Stomach smooth muscle (tissue), 2 donors: ENCODE data around the gene ATOSA.

ENCODE experiments used
- H3K27ac ChIP-seq: one replicate; pipeline ENCODE4 v1.7.0; 2013; ENCODE audit warnings: mild to moderate bottlenecking, low read length, inconsistent platforms
- H3K27me3 ChIP-seq, 2 donors: one replicate each; pipeline ENCODE4 v1.7.0; 2013; ENCODE audit warnings: low read length in 2 of 2; ENCODE audit not compliant: insufficient read depth in 2 of 2, control insufficient read depth in 1 of 2
- H3K36me3 ChIP-seq, 2 donors: one replicate each; pipeline ENCODE4 v1.7.0; 2013; ENCODE audit warnings: low read length in 2 of 2; ENCODE audit not compliant: control insufficient read depth in 2 of 2, insufficient read depth in 2 of 2
- H3K4me1 ChIP-seq: one replicate; pipeline ENCODE4 v1.7.0; 2013; ENCODE audit warnings: low read length; ENCODE audit not compliant: control insufficient read depth, insufficient read depth
- H3K4me3 ChIP-seq, 2 donors: one replicate each; pipeline ENCODE4 v1.7.0; 2013; ENCODE audit warnings: low read length in 2 of 2
- H3K9ac ChIP-seq, 2 donors: one replicate each; pipeline ENCODE4 v1.7.0; 2013; ENCODE audit warnings: low read length in 2 of 2, mild to moderate bottlenecking in 1 of 2
- H3K9me3 ChIP-seq, 2 donors: one replicate each; pipeline ENCODE4 v1.7.0; 2013; ENCODE audit warnings: low read length in 2 of 2; ENCODE audit not compliant: control insufficient read depth in 2 of 2
- donor health status: healthy.
- donor health status: Pancreatic carcinoma.

ATOSA gene

GRCh38 chr15:52672661-52673060 lies 6.5 kb downstream of the ATOSA start:
- no peak overlapping the region for H3K4me3 ChIP-seq
- H3K9me3 ChIP-seq: no peaks in the 10 kb centered on the region
- H3K4me1 ChIP-seq: no peaks in the 10 kb centered on the region
- H3K9ac ChIP-seq: no peak overlapping the region
- H3K36me3 ChIP-seq: peaks cover 13 to 22% of the 10 kb centered on the region in 2 donors
- no peak overlapping the region for H3K27ac ChIP-seq
- H3K27me3 ChIP-seq: no peaks in the 10 kb centered on the region

- no peaks in the 10 kb centered on the region for H3K27me3 ChIP-seq
- H3K4me3 ChIP-seq: no peak overlapping the region
- H3K9ac ChIP-seq: no peak overlapping the region
- H3K27ac ChIP-seq: no peak overlapping the region
- no peaks in the 10 kb centered on the region for H3K4me1 ChIP-seq
- peaks cover 17 to 34% of the 10 kb centered on the region in 2 donors for H3K36me3 ChIP-seq
- H3K9me3 ChIP-seq: no peaks in the 10 kb centered on the region
Measured at GRCh38 chr15:52670087-52670486, 9.1 kb downstream of the ATOSA start.

- H3K36me3 ChIP-seq: peaks cover 23 to 38% of the 10 kb centered on the region in 2 donors
- no peak overlapping the region for H3K27ac ChIP-seq
- no peak overlapping the region for H3K4me3 ChIP-seq
- H3K9me3 ChIP-seq: no peaks in the 10 kb centered on the region
- H3K4me1 ChIP-seq: no peaks in the 10 kb centered on the region
- no peak overlapping the region for H3K9ac ChIP-seq
- no peaks in the 10 kb centered on the region for H3K27me3 ChIP-seq
Measured at GRCh38 chr15:52668133-52668532, 11.1 kb downstream of the ATOSA start.

GRCh38 chr15:52667597-52667996 lies 11.6 kb downstream of the ATOSA start:
- no peaks in the 10 kb centered on the region for H3K27me3 ChIP-seq
- no peaks in the 10 kb centered on the region for H3K4me1 ChIP-seq
- no peak overlapping the region for H3K4me3 ChIP-seq
- H3K9me3 ChIP-seq: no peaks in the 10 kb centered on the region
- H3K27ac ChIP-seq: no peak overlapping the region
- peaks cover 21 to 38% of the 10 kb centered on the region in 2 donors for H3K36me3 ChIP-seq
- H3K9ac ChIP-seq: no peak overlapping the region

GRCh38 chr15:52663536-52664294 lies 15.5 kb downstream of the ATOSA start:
- peaks cover 13 to 31% of the 10 kb centered on the region in 2 donors for H3K36me3 ChIP-seq
- H3K9me3 ChIP-seq: no peaks in the 10 kb centered on the region
- no peaks in the 10 kb centered on the region for H3K27me3 ChIP-seq
- H3K4me3 ChIP-seq: no peak overlapping the region
- no peaks in the 10 kb centered on the region for H3K4me1 ChIP-seq
- no peak overlapping the region for H3K27ac ChIP-seq
- H3K9ac ChIP-seq: no peak overlapping the region

GRCh38 chr15:52661909-52662308 lies 17.3 kb downstream of the ATOSA start:
- Histone ChIP-seq H3K4me3 (no peak overlapping the region), H3K27me3 (no peaks in the 10 kb centered on the region), H3K27ac (no peak overlapping the region), H3K9me3 (no peaks in the 10 kb centered on the region), H3K9ac (no peak overlapping the region), H3K36me3 (peaks cover 11 to 22% of the 10 kb centered on the region in 2 donors), H3K4me1 (peaks cover 5% of the 10 kb centered on the region)

- H3K9ac ChIP-seq: no peak overlapping the region
- no peaks in the 10 kb centered on the region for H3K27me3 ChIP-seq
- no peak overlapping the region for H3K4me3 ChIP-seq
- no peaks in the 10 kb centered on the region for H3K9me3 ChIP-seq
- no peak overlapping the region for H3K27ac ChIP-seq
- peaks cover 7% of the 10 kb centered on the region for H3K4me1 ChIP-seq
- peaks cover 9 to 14% of the 10 kb centered on the region in 2 donors for H3K36me3 ChIP-seq
Measured at GRCh38 chr15:52660192-52660591, 19.0 kb downstream of the ATOSA start.

GRCh38 chr15:52658955-52659354 lies 20.2 kb downstream of the ATOSA start:
- H3K9ac ChIP-seq: no peak overlapping the region
- no peak overlapping the region for H3K4me3 ChIP-seq
- H3K36me3 ChIP-seq: peaks cover 3 to 10% of the 10 kb centered on the region in 2 donors
- H3K9me3 ChIP-seq: no peaks in the 10 kb centered on the region
- H3K27ac ChIP-seq: no peak overlapping the region
- H3K27me3 ChIP-seq: no peaks in the 10 kb centered on the region
- peaks cover 7% of the 10 kb centered on the region for H3K4me1 ChIP-seq

GRCh38 chr15:52657338-52657737 lies 21.9 kb downstream of the ATOSA start:
- H3K9me3 ChIP-seq: no peaks in the 10 kb centered on the region
- H3K4me3 ChIP-seq: no peak overlapping the region
- H3K4me1 ChIP-seq: peaks cover 18% of the 10 kb centered on the region
- H3K27me3 ChIP-seq: no peaks in the 10 kb centered on the region
- H3K36me3 ChIP-seq: peaks cover 2 to 6% of the 10 kb centered on the region in 2 donors
- no peak overlapping the region for H3K9ac ChIP-seq
- H3K27ac ChIP-seq: no peak overlapping the region

- no peak overlapping the region for H3K9ac ChIP-seq
- H3K9me3 ChIP-seq: no peaks in the 10 kb centered on the region
- no peaks in the 10 kb centered on the region for H3K27me3 ChIP-seq
- peaks cover 23% of the 10 kb centered on the region for H3K4me1 ChIP-seq
- H3K4me3 ChIP-seq: no peak overlapping the region
- no peak overlapping the region for H3K27ac ChIP-seq
- H3K36me3 ChIP-seq: peaks cover 2 to 4% of the 10 kb centered on the region in 2 donors
Measured at GRCh38 chr15:52656412-52656811, 22.8 kb downstream of the ATOSA start.

- Histone ChIP-seq H3K9ac (peak overlapping the region in 1 of 2 donors; percentile 9), H3K27ac (peak overlapping the region; percentile 46), H3K4me3 (no peak overlapping the region), H3K27me3 (no peaks in the 10 kb centered on the region), H3K9me3 (no peaks in the 10 kb centered on the region), H3K4me1 (peaks cover 23% of the 10 kb centered on the region), H3K36me3 (peaks cover 0 to 3% of the 10 kb centered on the region in 2 donors)
Measured at GRCh38 chr15:52653431-52653964, 25.7 kb downstream of the ATOSA start.
